Urothelium cell line (cell line): Measurements from ENCODE around the gene PLXNB2.
"Not testable (repeated sequence)": the region's sequence is repeated elsewhere in the genome, so short reads cannot be mapped to it uniquely, and the experiment has no call there.

Source experiments
- DNase-seq: peaks from one replicate; pipeline ENCODE4 v3.0.0; 2011; ENCODE audit warnings: low spot score, mixed read lengths
- FAIRE-seq: peaks from 2 replicates; lab custom pipeline; 2011; peaks lifted over from hg19 to GRCh38; lab: Jason Lieb, UNC

The PLXNB2 gene

GRCh38 chr22:50281384-50281760 is 26.1 kb downstream of the PLXNB2 start:
- no peak for FAIRE-seq
- DNase-seq, result no peak

DNA sequence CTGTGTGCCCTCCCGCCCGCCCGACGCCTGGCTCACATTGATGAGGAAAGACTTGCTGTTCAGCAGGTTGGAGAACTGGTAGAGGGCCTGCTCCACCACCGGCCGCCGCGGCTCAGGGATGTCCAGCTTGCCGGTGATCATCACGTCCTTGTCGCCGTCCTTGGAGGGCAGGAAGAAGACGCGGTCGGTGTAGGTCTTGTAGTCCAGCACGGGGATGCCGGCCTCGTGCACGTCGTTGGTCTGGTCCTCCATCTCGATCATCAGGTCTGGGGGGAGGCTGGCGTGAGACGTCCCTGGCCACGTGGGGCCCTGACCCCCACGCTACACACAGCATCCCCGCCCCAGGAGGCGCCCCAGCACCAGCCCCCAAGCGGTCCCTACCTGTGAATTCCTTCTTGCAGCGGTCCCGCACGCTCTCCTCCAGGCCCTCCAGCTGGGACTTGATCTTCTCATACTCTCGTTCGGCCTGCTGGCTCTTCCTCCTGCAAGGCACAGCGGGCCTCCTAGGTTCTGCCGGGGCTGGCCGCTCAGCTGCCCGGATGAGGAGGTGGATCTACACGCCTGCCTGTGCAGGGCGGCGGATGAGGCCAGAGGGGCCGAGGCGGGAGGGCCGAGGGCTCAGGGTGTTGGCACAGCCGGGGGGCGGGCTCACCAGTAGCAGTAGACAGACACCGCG is 26.6 kb downstream of the PLXNB2 start:
- DNase-seq, result no peak
- FAIRE-seq, result no peak

DNA sequence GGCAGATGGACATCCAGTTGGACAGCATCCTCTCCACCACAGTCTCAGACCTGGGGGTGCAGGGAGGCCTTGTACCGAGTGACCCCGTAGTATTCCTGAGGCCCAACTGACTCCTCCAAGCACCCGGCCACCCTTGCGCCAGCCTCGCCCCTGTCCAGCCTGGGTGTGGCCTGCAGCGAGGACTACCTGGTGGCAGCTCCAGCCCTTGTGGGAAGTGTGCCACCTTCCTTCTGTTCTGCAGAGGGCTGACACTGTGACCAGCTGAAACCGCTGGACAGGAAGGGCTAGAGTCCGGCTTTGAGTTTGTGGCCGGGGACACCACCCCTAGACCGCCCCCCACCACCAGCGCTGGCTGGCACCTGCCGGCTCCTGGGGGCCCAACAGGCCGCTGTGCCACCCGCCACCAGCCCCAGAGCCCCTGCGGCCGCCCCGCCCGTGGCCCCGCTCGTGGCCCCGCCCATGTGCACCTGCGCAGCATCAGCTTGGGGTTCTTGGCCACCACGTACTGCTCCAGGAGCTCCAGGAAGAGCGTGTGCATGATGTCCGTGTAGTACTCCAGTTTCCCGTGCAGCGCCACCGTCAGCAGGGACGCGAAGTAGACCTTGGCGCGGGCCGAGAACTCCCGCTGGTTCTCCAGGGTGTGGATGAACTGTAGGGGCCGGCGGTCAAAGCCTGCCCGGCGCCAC is 27.3 kb downstream of the PLXNB2 start:
- DNase-seq, result no peak
- FAIRE-seq, result no peak

DNA sequence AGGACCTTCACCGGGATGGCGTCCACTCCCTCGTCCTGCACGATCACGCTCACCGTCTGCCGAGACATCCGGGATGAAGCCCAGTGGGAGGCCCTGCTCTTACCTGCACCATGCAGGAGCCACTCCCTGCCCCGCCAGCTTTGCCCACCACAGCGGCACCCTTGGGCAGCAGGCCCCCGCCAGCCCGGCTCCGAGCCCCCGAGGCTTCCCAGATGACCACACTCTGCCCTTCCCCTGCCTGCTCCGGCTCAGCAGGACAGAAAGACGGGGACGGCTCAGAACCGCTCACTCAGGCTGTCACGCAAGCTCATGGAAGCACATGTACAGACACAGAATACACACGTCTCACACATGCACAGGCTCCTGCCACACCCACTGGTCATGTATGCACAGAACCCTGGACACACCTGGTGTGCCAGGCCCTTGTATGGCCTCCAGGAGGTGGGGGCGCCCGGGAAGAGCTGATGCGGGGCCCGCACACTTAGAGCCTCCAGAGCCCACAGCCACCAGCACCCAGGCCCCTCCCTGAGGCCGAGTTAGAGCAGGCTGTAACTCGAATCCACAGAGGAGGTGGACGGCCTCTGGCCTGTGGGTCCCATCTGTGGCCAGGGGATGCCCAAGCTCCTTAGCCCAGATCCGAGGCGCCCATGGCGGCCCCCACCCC is 28.4 kb downstream of the PLXNB2 start:
- FAIRE-seq, result no peak

GRCh38 chr22:50278461-50278860 is 29.0 kb downstream of the PLXNB2 start:
- FAIRE-seq (no peak), DNase-seq (no peak)

More for the DNA sequence above, 28.4 kb downstream of the PLXNB2 start:
- DNase-seq, result no peak

DNA sequence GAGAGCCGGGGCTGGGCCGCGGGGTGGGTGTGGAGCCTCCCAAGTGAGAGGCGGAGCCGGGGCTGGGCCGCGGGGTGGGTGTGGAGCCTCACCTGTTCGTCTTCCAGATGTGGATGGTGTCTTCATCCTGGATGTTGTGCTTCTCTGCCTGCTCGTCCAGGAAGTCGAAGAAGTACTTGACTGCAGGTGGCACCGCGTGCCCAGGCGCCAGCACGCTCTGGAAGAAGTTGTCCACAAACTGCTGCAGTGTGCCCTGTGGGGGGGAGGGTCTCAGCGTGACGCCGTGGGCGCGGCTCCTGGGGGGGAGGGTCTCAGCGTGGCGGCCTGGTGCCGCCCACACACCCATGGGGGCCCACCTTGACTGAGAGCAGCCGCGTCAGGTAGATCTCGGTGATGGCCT is 29.7 kb downstream of the PLXNB2 start:
- DNase-seq, result no peak
- no peak for FAIRE-seq

GRCh38 chr22:50276143-50276542 is 31.3 kb downstream of the PLXNB2 start:
- FAIRE-seq (peak; percentile 100), DNase-seq (no peak)

DNA sequence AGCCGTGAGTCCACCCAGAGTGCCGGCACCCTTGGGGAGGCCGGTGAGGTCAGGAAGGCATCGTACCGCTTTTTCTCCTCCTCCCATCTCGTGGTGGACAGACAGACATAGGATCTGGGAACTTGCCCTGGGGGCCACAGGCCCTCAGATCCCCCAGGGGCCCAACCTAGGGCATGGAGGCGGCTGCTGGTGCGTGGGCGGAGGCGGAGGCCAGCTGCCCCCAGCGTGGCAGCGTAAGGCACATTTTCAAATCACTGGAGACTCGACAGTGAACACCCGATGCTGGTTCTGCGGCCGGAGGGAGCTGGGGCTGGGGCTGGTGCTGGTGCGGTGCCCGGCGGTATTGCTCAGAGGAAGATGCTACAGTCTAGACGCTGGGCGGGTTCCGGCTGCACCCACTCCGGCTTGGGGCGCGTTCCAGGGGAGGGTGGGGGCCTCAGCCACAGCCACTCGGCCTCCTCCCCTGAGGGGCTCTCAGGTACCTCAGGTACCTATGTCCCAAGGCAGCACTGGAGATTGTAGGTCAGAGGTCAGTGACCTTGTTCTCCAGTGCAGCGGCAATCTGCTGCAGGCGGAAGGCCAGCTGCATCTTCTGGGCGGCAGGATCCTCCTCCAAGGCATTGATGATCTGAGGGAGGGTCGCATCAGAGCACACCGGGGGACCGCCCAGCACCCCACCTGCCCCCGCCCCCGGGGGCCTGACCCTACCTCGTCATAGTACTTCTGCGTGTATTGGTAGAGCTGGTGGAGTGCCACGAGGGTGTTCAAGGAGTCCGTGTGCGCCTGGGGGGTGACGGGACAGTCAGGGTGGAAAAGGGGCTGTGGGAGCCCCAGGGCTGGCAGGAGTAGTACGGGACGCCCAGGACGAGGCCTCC is 32.0 kb downstream of the PLXNB2 start:
- DNase-seq, result no peak
- FAIRE-seq, result no peak

DNA sequence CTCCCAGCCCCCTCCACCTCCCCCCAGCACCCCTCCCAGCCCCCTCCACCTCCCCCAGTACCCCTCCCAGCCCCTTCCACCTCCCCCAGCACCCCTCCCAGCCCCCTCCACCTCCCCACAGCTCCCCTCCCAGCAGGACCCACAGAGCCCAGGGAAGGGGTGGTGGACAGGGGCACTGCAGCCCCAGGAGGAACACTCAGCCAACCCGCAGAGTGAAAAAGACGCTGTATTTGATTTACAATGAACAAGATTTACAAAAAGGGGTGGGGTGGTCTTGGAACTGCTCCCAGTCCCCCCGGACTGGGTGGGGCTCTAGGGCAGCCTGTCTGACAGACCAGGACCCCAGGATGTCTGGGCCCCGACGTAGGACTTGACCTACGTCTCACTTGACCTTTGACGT is 32.7 kb downstream of the PLXNB2 start:
- no peak for DNase-seq

GRCh38 chr22:50274311-50274710 is 33.1 kb downstream of the PLXNB2 start:
- peak; percentile 52 for DNase-seq
- no peak for FAIRE-seq

More for the DNA sequence above, 32.7 kb downstream of the PLXNB2 start:
- FAIRE-seq, result no peak

GRCh38 chr22:50273781-50274180 is 33.7 kb downstream of the PLXNB2 start:
- FAIRE-seq, DNase-seq: not testable (repeated sequence)

DNA sequence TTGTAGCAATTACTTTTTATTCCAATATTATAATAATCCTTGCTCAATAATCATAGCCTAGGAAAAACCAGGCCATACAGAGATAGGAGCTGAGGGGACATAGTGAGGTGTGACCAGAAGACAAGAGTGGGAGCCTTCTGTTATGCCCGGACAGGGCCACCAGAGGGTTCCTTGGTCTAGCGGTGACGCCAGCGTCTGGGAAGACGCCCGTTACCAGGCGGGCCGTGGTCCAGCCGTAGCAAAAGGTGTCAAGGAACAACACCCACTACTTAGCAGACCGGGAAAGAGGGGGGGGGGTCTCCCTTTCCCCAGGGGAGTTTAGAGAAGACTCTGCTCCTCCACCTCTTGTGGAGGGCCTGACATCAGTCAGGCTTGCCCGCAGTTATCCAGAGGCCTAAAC is 34.1 kb downstream of the PLXNB2 start:
- FAIRE-seq, DNase-seq: not testable (repeated sequence)

DNA sequence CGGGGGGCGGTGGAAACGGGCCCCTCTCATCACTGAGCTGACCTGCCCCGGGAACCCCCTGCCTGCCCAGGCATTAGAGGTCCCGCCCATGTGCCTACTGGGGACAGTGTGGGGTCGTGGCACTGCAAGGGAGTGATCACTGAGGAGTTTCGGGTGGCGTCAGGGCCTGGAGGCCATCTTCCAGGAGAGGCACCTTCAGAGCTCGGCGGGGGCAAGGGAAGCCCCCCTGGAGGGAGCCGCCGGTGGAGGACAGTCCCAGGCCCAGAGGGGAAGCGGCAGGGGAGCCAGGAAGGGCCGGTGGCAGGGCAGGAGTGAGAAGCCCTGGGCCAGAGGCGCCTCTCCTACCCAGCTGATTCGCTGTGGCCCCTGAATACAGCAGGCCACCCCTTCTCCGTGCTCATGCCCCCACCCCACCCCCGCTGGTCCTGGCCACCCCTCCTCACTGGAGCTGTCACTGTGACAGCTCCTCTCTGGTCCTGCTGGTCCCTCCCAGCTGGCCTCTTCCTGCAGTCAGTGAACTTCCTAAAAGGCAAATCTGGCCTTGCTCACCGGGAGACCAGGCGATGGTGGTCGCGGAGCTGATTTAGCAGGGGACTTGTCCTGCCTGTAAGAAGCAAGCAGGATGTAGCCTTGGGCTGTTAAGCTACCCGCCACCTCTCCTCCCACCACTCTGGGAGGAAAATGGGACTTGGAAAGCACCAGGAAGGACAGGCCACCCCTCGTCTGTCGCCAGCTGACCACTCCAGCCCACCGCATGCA is 35.2 kb downstream of the PLXNB2 start:
- FAIRE-seq (peak; percentile 50), DNase-seq (no peak)

- FAIRE-seq (peak; percentile 37), DNase-seq (peak; percentile 86)
Observed at GRCh38 chr22:50271519-50271970, 35.9 kb downstream of the PLXNB2 start.

GRCh38 chr22:50270666-50271394 is 36.6 kb downstream of the PLXNB2 start:
- FAIRE-seq (no peak), DNase-seq (peak; percentile 76)

GRCh38 chr22:50269970-50270665 is 37.3 kb downstream of the PLXNB2 start, which contains the start of gene MAPK11:
TSS of gene MAPK11 (minus strand) at chr22:50270380. CDS start at chr22:50270292, 88 bp downstream.
- peak; percentile 81 for FAIRE-seq
- DNase-seq, result peak; percentile 86

DNA sequence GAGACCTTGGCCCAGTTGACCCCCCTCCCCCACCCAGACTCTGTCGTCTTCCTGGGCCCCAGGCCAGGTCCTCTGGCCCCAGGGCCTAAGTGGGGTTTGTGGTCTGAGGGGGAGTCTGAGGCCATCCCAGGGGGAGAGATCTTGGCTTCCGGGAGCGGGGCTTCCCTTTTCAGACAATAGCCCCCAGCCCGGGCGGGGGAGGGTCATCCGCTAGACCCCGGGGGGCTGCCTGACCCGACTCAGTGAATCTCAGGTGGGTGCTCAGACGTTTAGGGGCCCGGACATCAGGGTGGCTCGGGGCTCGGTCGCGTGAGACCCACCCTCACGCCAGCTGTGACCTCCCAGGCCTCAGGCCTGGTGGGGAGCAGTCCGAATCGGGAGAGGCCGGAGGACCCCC is 37.9 kb downstream of the PLXNB2 start:
- FAIRE-seq (no peak), DNase-seq (no peak)

DNA sequence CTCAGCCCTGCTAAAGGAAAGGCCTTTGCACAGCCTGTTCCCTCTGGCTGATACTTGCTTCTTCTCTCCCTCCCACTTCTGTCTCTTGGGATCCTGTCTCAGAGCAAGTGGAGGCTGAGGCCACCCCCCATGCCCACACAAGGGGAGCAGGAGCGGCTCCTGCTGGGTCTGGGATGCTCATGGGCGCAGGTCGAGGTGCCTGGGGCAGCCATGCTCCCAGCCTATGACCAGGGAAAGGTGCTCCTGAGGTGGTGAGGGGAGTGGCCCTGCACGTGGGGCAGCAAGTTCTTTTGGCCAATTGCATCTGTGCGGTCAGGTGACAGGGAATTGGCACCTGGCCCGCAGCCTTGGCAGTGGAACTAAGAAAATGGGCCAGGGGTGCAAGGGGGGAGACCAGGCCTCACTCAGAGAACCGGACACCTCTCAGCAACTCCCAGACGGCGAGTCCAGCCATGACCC is 38.8 kb downstream of the PLXNB2 start:
- DNase-seq, result no peak
- FAIRE-seq, result peak; percentile 56
